ENCODE measurements around the gene POGLUT2. TPM values are rescaled to one million over a fixed set of nuclear protein-coding genes. Genes with fewer than 3 reads are reported as not detected.

The POGLUT2 gene
- total RNA-seq = 7.2 and 10.1 TPM in 2 replicates

GRCh38 chr13:102798581-102799425, at the start of gene POGLUT2, which contains the start of gene BIVM:
Gene POGLUT2, minus strand, starts transcription at chr13:102798976. Its CDS starts 306 bp downstream, at chr13:102798670.
Gene BIVM, plus strand, starts transcription at chr13:102799119. Its CDS starts 8,149 bp downstream, at chr13:102807268.

GRCh38 chr13:102845630-102846260, 47.0 kb upstream of the POGLUT2 start, which contains the start of gene ERCC5:
Gene ERCC5, plus strand, starts transcription at chr13:102846032. Its CDS starts 235 bp downstream, at chr13:102846267.

DNA sequence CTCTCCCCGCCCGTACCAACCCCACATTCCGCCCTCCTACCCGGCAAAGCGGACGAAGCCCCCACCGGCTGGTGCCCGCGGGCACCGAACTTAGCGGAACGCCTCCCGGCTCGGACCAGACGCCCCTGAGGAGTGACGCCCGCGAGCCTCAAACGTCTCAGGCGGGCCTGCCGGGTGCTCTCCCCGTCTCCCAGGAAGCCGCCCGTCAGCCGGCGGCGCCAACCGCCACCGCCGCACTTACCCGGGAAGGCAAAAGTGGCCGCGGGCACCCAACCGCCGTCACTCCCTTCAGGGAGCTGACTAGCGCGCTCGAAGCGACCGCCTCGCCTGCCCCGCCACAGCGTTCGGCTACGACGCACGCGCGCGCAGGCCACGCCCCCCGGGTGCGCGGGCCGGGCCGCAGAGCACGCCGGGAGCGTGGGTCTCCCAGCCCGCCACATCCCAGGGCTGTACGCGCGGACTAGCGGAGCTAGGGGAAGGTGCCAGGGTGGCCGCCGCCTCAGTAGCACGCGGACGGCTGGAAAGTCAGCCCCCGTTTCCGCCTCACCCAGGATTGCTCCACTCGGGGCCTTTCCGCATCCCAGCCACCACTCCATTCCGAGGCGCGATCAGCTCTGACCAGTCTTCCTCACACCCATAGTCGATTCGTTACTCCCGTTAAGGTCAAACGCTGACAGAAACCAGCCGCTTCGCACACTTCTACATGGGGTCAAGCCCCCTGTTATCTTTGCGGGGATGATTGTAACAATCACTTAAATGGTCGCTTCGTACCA, 25.1 kb downstream of the POGLUT2 start, which contains the start of gene TEX30:
TSS of gene TEX30 (minus strand) at position 346 of the 773 bp plus-strand sequence. CDS start 3,760 bp downstream, outside the sequence.

Other genes with a start within 250 kb of the POGLUT2 start
- gene TPP2, start 202.0 kb downstream of the POGLUT2 start, total RNA-seq = 21.7 and 34.7 TPM in 2 replicates
- not detected in 2 replicates for gene METTL21C, start 103.9 kb downstream of the POGLUT2 start, total RNA-seq
- 14.3 and 25.5 TPM in 2 replicates for gene TEX30, start 25.2 kb downstream of the POGLUT2 start, total RNA-seq
- gene BIVM, start 143 bp upstream of the POGLUT2 start, total RNA-seq = 14.4 and 16.9 TPM in 2 replicates
- gene ERCC5, start 47.1 kb upstream of the POGLUT2 start, total RNA-seq = 48.4 and 50.2 TPM in 2 replicates